Mononuclear cell (primary cell): ENCODE data around the gene STAB2. TPM values are rescaled to one million over a fixed set of nuclear protein-coding genes. Genes with fewer than 3 reads are reported as not detected.

Experiments
- H3K27me3 ChIP-seq: 2 replicates; pipeline ENCODE4 v1.6.0; 2011; ENCODE audit warnings: low read length, control low read depth; ENCODE audit not compliant: insufficient read depth
- H3K4me1 ChIP-seq: 2 replicates; pipeline ENCODE4 v1.5.1; 2011; ENCODE audit warnings: mild to moderate bottlenecking, low read length, control low read depth; ENCODE audit not compliant: insufficient read depth
- H3K4me3 ChIP-seq: 2 replicates; pipeline ENCODE4 v1.5.1; 2011; ENCODE audit warnings: mild to moderate bottlenecking, low read length, moderate library complexity
- H3K9me3 ChIP-seq: 2 replicates; pipeline ENCODE4 v1.5.1; 2011; ENCODE audit warnings: low read depth, mild to moderate bottlenecking, control low read depth, low read length
- total RNA-seq: library from RNA; depleted of rRNA; stranded (reverse); fragments of >200 nt; gene quantifications from one replicate; pipeline ENCODE4 v1.2.3, GENCODE V29; 2012

The STAB2 gene
- total RNA-seq, 1 donor, result not detected

GRCh38 chr12:103566398-103566797 is 20.7 kb upstream of the STAB2 start:
- Histone ChIP-seq H3K4me1 (no peaks in the 10 kb centered on the region), H3K9me3 (peaks cover 23% of the 10 kb centered on the region), H3K27me3 (peaks cover 40% of the 10 kb centered on the region), H3K4me3 (no peak overlapping the region)

GRCh38 chr12:103569278-103569677 is 17.8 kb upstream of the STAB2 start:
- no peaks in the 10 kb centered on the region for H3K4me1 ChIP-seq
- peaks cover 54% of the 10 kb centered on the region for H3K27me3 ChIP-seq
- H3K9me3 ChIP-seq, result peaks cover 23% of the 10 kb centered on the region
- H3K4me3 ChIP-seq, result no peak overlapping the region

GRCh38 chr12:103571286-103571685 is 15.8 kb upstream of the STAB2 start:
- Histone ChIP-seq H3K27me3 (peaks cover 54% of the 10 kb centered on the region), H3K4me1 (peaks cover 3% of the 10 kb centered on the region), H3K9me3 (peaks cover 10% of the 10 kb centered on the region), H3K4me3 (no peak overlapping the region)

- H3K9me3 ChIP-seq, result no peaks in the 10 kb centered on the region
- H3K27me3 ChIP-seq, result peaks cover 46% of the 10 kb centered on the region
- H3K4me3 ChIP-seq, result no peak overlapping the region
- peaks cover 3% of the 10 kb centered on the region for H3K4me1 ChIP-seq
These were observed 14.6 kb upstream of the STAB2 start for GRCh38 chr12:103572312-103573045.

GRCh38 chr12:103573185-103573584 is 13.9 kb upstream of the STAB2 start:
- H3K4me1 ChIP-seq, result peaks cover 3% of the 10 kb centered on the region

GRCh38 chr12:103578926-103579325 is 8.1 kb upstream of the STAB2 start:
- Histone ChIP-seq H3K4me3 (no peak overlapping the region), H3K4me1 (peaks cover 3% of the 10 kb centered on the region), H3K9me3 (no peaks in the 10 kb centered on the region), H3K27me3 (peaks cover 14% of the 10 kb centered on the region)

More at GRCh38 chr12:103573185-103573584, 13.9 kb upstream of the STAB2 start:
- H3K27me3 ChIP-seq, result peaks cover 42% of the 10 kb centered on the region
- H3K9me3 ChIP-seq, result no peaks in the 10 kb centered on the region
- H3K4me3 ChIP-seq, result no peak overlapping the region

GRCh38 chr12:103580026-103580425 is 7.0 kb upstream of the STAB2 start:
- Histone ChIP-seq H3K9me3 (no peaks in the 10 kb centered on the region), H3K4me3 (no peak overlapping the region), H3K27me3 (peaks cover 18% of the 10 kb centered on the region), H3K4me1 (peaks cover 3% of the 10 kb centered on the region)

GRCh38 chr12:103583008-103583407 is 4.1 kb upstream of the STAB2 start:
- no peaks in the 10 kb centered on the region for H3K4me1 ChIP-seq
- H3K4me3 ChIP-seq, result no peak overlapping the region
- no peaks in the 10 kb centered on the region for H3K9me3 ChIP-seq

GRCh38 chr12:103586132-103586531 is 941 bp upstream of the STAB2 start:
- peaks cover 12% of the 10 kb centered on the region for H3K27me3 ChIP-seq
- H3K4me1 ChIP-seq, result no peaks in the 10 kb centered on the region
- no peaks in the 10 kb centered on the region for H3K9me3 ChIP-seq
- no peak overlapping the region for H3K4me3 ChIP-seq

More at GRCh38 chr12:103583008-103583407, 4.1 kb upstream of the STAB2 start:
- peaks cover 17% of the 10 kb centered on the region for H3K27me3 ChIP-seq

- peaks cover 6% of the 10 kb centered on the region for H3K27me3 ChIP-seq
These were observed 1.6 kb downstream of the STAB2 start for GRCh38 chr12:103588680-103589079.

GRCh38 chr12:103589517-103589916 is 2.4 kb downstream of the STAB2 start:
- Histone ChIP-seq H3K4me3 (no peak overlapping the region), H3K4me1 (no peaks in the 10 kb centered on the region), H3K9me3 (no peaks in the 10 kb centered on the region), H3K27me3 (no peaks in the 10 kb centered on the region)

More at GRCh38 chr12:103588680-103589079, 1.6 kb downstream of the STAB2 start:
- Histone ChIP-seq H3K4me3 (no peak overlapping the region), H3K9me3 (no peaks in the 10 kb centered on the region), H3K4me1 (no peaks in the 10 kb centered on the region)

- H3K9me3 ChIP-seq, result no peaks in the 10 kb centered on the region
- H3K4me1 ChIP-seq, result no peaks in the 10 kb centered on the region
- H3K27me3 ChIP-seq, result no peaks in the 10 kb centered on the region
- no peak overlapping the region for H3K4me3 ChIP-seq
These were observed 3.2 kb downstream of the STAB2 start for GRCh38 chr12:103590271-103590670.

GRCh38 chr12:103596981-103597380 is 9.9 kb downstream of the STAB2 start:
- no peak overlapping the region for H3K4me3 ChIP-seq
- no peaks in the 10 kb centered on the region for H3K4me1 ChIP-seq
- H3K9me3 ChIP-seq, result no peaks in the 10 kb centered on the region
- no peaks in the 10 kb centered on the region for H3K27me3 ChIP-seq

- H3K9me3 ChIP-seq, result no peaks in the 10 kb centered on the region
- H3K4me3 ChIP-seq, result no peak overlapping the region
- H3K27me3 ChIP-seq, result no peaks in the 10 kb centered on the region
- H3K4me1 ChIP-seq, result no peaks in the 10 kb centered on the region
These were observed 12.2 kb downstream of the STAB2 start for GRCh38 chr12:103599274-103599673.

GRCh38 chr12:103600967-103601728 is 14.1 kb downstream of the STAB2 start:
- Histone ChIP-seq H3K9me3 (peaks cover 6% of the 10 kb centered on the region), H3K27me3 (no peaks in the 10 kb centered on the region), H3K4me1 (no peaks in the 10 kb centered on the region), H3K4me3 (no peak overlapping the region)
